NOMO-1 treated with DMSO at 0.1 percent for 48 hours (cell line): Measurements from ENCODE around the gene PGM3.

ENCODE experiments used
- DNase-seq: peaks from one replicate; lab custom pipeline; 2025; ENCODE audit not compliant: unreplicated experiment; lab: John Stamatoyannopoulos, UW

The PGM3 gene

DNA sequence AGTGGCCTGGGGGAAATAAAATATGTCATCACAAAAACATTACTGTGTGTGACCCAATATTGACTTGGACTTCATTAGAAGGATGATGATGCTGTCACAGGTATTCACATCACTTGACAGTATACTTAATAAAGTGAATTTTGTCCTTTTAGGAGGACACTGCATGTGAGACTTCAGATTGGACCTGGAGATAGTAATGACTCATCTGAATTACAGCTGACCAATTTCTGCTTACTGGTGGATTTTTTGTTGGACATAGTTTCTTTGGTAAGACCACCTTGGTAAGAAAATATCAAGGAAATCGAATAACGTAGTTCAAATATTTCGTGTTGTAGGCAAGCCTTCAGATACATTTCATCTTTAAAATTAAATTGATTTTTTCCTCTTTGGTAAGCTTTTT is 68.5 kb downstream of the PGM3 start:
- no peak for DNase-seq

DNA sequence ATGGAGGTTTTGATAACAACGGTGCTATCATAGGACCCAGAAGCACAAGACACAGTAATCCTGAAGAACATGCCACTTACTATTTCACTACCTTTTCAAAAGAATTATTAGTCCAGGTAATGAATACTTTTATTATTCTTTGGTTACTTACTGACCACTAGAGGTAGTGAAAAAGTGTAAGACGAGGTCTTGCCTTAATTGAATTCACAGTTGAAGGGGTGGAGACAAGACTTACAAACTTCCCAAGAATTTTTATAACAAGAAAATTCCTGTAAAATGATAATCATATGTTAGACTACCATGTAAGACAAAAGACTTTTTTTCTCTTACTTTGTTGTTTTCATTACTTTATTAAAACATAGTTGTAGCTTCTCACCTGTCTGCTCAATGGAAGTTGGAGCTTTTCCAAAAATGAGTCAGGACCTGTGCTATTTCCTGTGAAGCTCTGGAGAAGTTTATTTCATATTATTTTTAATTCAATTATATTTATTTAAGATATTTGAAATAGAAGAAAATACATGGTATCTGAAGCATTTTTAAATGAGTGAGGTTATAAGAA is 73.2 kb downstream of the PGM3 start:
- no peak for DNase-seq

DNA sequence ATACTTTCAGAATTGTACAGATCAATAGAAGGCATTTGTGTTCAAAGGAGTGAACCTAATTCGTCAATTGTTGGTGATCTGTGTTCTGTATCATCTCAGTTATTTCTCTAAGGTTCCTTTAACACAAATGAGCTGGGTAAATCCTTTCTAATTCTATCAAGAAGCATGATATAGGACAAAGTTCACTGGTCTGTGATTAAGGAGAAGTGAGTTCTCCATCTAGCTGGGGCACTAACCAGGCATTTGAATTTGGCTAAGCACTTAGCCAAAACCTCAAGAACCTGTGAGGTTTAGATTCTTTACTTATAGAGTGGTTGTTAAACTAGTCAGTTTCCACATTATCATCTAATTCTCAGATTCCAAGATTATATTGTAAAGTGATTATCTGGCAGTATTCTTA is 75.3 kb downstream of the PGM3 start:
- peak; percentile 56 for DNase-seq
